Measurements from ENCODE around the gene CDCP2. TPM values are rescaled to one million over a fixed set of nuclear protein-coding genes. Genes with fewer than 3 reads are reported as not detected.

CDCP2 gene
- total and polyA plus RNA-seq, 2 of the 8 experiments (the other 6 are each of a cell fraction or from before 2014, with no cell fraction given): not detected

GRCh38 chr1:54156986-54157385 is 4.2 kb upstream of the CDCP2 start:
- H4K5ac ChIP-seq (ENCODE audit: insufficient read length, low read depth, low read length): no peak overlapping the region
- no peaks in the 10 kb centered on the region for H3K36me3 ChIP-seq (ENCODE audit: control insufficient read depth in 2 of 4, insufficient read depth in 4 of 4, low read length in 3 of 4)
- H3K23me2 ChIP-seq (ENCODE audit: low read depth, low read length): no peaks in the 10 kb centered on the region; the same call in 1 of the 2 replicates
- H2BK20ac ChIP-seq (ENCODE audit: low read length): no peak overlapping the region
- WGBS, 2 experiments (ENCODE audit: extremely low coverage in 1 of 2, insufficient coverage in 1 of 2, insufficient read length in 1 of 2, insufficient replicate concordance in 2 of 2, low coverage in 1 of 2, low lambda C conversion rate in 2 of 2, missing lambda C conversion rate in 1 of 2): 84% methylated on average over 7 of the region's 7 CpGs; no CpG with 5 or more reads in 1 of the 2 experiments
- H2AK5ac ChIP-seq (ENCODE audit: low read depth, low read length): no peak overlapping the region
- no peak overlapping the region for H3K27ac ChIP-seq (ENCODE audit: low read depth, low read length)
- H3K9ac ChIP-seq (replicated peaks in 1 of 4; ENCODE audit: extremely low read depth in 1 of 4, low read depth in 3 of 4, low read length in 3 of 4): peak overlapping the region in 1 of 4 experiments; percentile 21; a peak in 1 of 7 replicates
- ChIA-PET POLR2A (ENCODE audit: partially characterized antibody) (interaction anchor here (1.2 kb wide), 1 partner anchor 40 kb away, joined by 3 read pairs; no protein-coding TSS in a partner anchor), CTCF (ENCODE audit: partially characterized antibody) (interaction anchor here (0.7 to 1.7 kb wide), 2 partner anchors 24 to 495 kb away, joined by 3 to 6 read pairs; no protein-coding TSS in a partner anchor)
- no peaks in the 10 kb centered on the region for H3K9me3 ChIP-seq (ENCODE audit: insufficient read depth in 2 of 2, low read depth in 1 of 2, low read length in 1 of 2)
- H3K79me2 ChIP-seq (ENCODE audit: control insufficient read depth in 1 of 2, insufficient read depth in 2 of 2, low read length in 2 of 2): no peaks in the 10 kb centered on the region
- H3K27me3 ChIP-seq (replicated peaks in 1 of 4; ENCODE audit: control insufficient read depth in 3 of 4, extremely low read depth in 1 of 4, insufficient read depth in 3 of 4, low read length in 3 of 4): no peaks in the 10 kb centered on the region
- no peak overlapping the region for H4K91ac ChIP-seq (replicated peaks; ENCODE audit: insufficient read length, low read length)
- no peaks in the 10 kb centered on the region; the same call in 1 of the 2 replicates for H3K79me1 ChIP-seq (ENCODE audit: low read depth, low read length)
- no peak for TF ChIP-seq SP1 (IDR thresholded peaks at IDR 0.05; ENCODE audit: low read depth, low read length)
- H3K14ac ChIP-seq (ENCODE audit: insufficient read length): no peak overlapping the region
- H4K20me1 ChIP-seq (replicated peaks in 1 of 2; ENCODE audit: control insufficient read depth in 1 of 2, insufficient read depth in 2 of 2, low read length in 2 of 2): no peaks in the 10 kb centered on the region
- no peak overlapping the region for H2BK5ac ChIP-seq (ENCODE audit: low read depth, low read length)
- no peak overlapping the region for H3K4me2 ChIP-seq (ENCODE audit: insufficient read depth in 1 of 2, low read depth in 2 of 2, low read length in 2 of 2)
- no peak overlapping the region for H2BK12ac ChIP-seq (ENCODE audit: low read depth, low read length)
- H2BK120ac ChIP-seq (replicated peaks; ENCODE audit: low read depth, low read length): no peak overlapping the region
- H2AFZ ChIP-seq (ENCODE audit: low read length): no peak overlapping the region
- H3K4me1 ChIP-seq (replicated peaks in 1 of 4; ENCODE audit: control insufficient read depth in 3 of 4, insufficient read depth in 4 of 4, low read length in 3 of 4): no peaks in the 10 kb centered on the region; a peak in 2 of 7 replicates
- no peak overlapping the region for H2BK15ac ChIP-seq (ENCODE audit: low read length)
- H3K4me3 ChIP-seq (ENCODE audit: extremely low read depth in 1 of 4, insufficient read depth in 2 of 4, low read depth in 3 of 4, low read length in 4 of 4): no peak overlapping the region
- DNase-seq (ENCODE audit: low read depth in 1 of 2, low spot score in 2 of 2) (no peak), FAIRE-seq (no peak)
- no peak overlapping the region for H3K23ac ChIP-seq (ENCODE audit: insufficient read length)
- no peak overlapping the region for H3K18ac ChIP-seq (ENCODE audit: extremely low read depth, low read length)
- no peak overlapping the region for H4K8ac ChIP-seq (ENCODE audit: extremely low read depth, insufficient read depth, low read length)
- H3K56ac ChIP-seq (replicated peaks; ENCODE audit: insufficient read length, low read depth, low read length): no peak overlapping the region
- no peak overlapping the region for H3K4ac ChIP-seq (replicated peaks; ENCODE audit: insufficient read length, low read depth, low read length)

Data from H1 (cell line).